ENCODE data around the gene VWA8. TPM values are rescaled to one million over a fixed set of nuclear protein-coding genes. Genes with fewer than 3 reads are reported as not detected.

Gene VWA8
- total RNA-seq, 4 donors from 2014 or later, result 27.1 to 39.7 (median 30.4) TPM

- no peak for TF ChIP-seq POLR2A (IDR thresholded peaks at IDR 0.05)
- TF ChIP-seq, protein P1, sequence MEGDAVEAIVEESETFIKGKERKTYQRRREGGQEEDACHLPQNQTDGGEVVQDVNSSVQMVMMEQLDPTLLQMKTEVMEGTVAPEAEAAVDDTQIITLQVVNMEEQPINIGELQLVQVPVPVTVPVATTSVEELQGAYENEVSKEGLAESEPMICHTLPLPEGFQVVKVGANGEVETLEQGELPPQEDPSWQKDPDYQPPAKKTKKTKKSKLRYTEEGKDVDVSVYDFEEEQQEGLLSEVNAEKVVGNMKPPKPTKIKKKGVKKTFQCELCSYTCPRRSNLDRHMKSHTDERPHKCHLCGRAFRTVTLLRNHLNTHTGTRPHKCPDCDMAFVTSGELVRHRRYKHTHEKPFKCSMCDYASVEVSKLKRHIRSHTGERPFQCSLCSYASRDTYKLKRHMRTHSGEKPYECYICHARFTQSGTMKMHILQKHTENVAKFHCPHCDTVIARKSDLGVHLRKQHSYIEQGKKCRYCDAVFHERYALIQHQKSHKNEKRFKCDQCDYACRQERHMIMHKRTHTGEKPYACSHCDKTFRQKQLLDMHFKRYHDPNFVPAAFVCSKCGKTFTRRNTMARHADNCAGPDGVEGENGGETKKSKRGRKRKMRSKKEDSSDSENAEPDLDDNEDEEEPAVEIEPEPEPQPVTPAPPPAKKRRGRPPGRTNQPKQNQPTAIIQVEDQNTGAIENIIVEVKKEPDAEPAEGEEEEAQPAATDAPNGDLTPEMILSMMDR (IDR thresholded peaks at IDR 0.05), result no peak
- 87 to 90% methylated on average over 6 of the region's 6 CpGs for WGBS, 2 donors
- Histone ChIP-seq H3K9me3 (no peaks in the 10 kb centered on the region), H3K36me3 (no peaks in the 10 kb centered on the region), H3K27me3 (no peaks in the 10 kb centered on the region), H3K27ac (no peak overlapping the region), H3K4me1 (peaks cover 6 to 8% of the 10 kb centered on the region in 2 donors), H3K4me3 (replicated peaks in 1 of 3) (no peak overlapping the region)
- intact Hi-C loops (cut with DNase I), result no loop called here
- DNase-seq, result no peak
These were observed 175.3 kb downstream of the VWA8 start for GRCh38 chr13:41785402-41786172.

DNA sequence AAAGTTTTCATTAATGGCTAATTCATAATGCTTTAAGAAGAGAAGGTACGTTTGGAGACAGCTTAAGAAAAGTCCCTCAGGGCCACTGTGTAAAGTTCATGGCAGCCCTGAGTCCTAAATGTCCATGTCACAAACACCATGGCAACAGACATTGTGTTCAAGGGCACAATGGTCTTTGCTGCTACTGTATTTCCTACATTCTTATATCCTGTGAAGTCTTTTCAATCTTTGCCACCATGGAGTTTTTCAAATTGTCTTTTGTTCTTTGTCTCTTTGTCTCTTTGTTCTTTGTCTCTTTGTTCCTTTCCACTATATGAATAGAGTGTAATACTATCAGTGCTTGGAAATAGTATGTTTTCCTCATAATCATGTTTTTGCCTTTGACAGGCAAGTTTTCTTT is 178.8 kb downstream of the VWA8 start:
- Histone ChIP-seq H3K36me3 (no peaks in the 10 kb centered on the region), H3K9me3 (no peaks in the 10 kb centered on the region), H3K4me1 (peaks cover 9% of the 10 kb centered on the region in 2 donors), H3K27me3 (no peaks in the 10 kb centered on the region), H3K4me3 (replicated peaks in 1 of 3) (no peak overlapping the region), H3K27ac (no peak overlapping the region)
- no peak for TF ChIP-seq POLR2A (IDR thresholded peaks at IDR 0.05)
- TF ChIP-seq, protein P1 (IDR thresholded peaks at IDR 0.05), result no peak
- whole genome bisulfite sequencing, 2 donors, result 87 to 100% methylated on average over 1 of the region's 1 CpG
- DNase-seq, result no peak
- intact Hi-C loops (cut with DNase I), result no loop called here

DNA sequence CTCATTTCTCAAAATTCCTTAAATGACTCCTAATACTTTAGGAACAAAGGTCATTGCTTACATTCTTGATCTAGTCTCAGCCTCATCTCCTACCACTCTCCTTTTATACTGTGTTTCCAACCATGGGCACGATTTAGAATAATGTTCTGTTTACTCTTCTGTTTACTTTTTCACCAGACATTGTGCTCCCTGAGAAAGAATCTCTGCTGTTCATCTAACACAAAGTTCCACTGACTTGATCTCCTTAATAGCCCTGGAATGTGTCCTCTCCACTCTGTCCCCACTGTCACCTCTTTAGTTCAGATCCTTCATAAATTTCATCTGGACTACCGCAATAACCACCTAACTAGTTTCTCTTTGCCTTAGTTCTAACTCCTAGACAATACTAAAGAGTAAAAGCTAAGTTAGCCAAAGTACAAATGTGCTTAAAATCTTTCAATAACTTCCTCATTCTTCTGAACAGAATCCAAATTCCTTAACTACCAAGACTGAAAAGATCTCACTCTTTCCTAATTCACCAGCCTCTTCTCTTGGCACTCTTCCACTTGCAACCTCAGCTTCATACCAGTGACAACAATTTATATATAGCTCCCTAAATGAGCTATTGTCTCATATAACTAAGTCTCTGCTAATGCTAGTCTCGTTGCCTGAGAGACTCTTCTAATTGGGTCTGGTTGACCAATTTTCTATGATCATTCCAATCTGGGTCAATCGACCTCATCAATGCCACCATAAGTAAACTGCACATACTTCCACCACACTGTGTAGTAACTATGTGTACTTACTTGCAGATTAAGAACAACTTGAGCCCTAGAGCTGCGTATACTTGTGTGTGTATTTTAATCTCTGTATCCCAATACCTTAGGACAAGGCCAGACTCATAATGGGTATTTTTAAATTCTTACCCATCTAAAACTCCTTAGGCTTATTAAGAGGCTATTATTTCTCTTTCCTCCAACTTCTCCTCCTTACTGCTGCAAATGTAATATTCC is 179.9 kb downstream of the VWA8 start:
- Histone ChIP-seq H3K4me1 (peaks cover 9% of the 10 kb centered on the region in 2 donors), H3K27ac (peak overlapping the region; percentile 17 to 45 (median 42)), H3K27me3 (no peaks in the 10 kb centered on the region), H3K4me3 (replicated peaks in 1 of 3) (no peak overlapping the region), H3K9me3 (no peaks in the 10 kb centered on the region), H3K36me3 (no peaks in the 10 kb centered on the region)
- peak in 1 of 2 donors; percentile 2 for DNase-seq
- TF ChIP-seq, protein P1 (IDR thresholded peaks at IDR 0.05), result no peak
- no peak for TF ChIP-seq POLR2A (IDR thresholded peaks at IDR 0.05)
- intact Hi-C loops (cut with DNase I), result no loop called here
- WGBS, 2 donors, result 65 to 77% methylated on average over 5 of the region's 5 CpGs

DNA sequence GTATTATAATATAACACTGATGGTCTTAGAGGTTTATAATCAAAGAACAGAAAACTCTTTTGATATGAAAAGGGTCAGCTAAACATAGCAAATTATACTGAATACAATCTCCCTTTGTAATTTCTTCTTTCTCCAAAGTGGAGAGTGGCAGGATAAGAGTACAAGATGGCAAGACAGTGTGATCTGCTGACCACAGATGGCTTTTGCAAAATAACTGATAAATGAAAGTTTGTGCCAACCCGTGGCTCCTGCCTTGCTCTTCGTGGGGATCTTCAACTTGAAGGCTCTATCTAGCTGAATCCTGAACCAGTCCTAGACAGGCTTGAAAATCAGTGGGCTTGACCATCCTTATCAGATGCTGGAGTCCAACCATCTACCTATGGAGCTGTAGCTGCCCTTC is 185.7 kb downstream of the VWA8 start:
- Histone ChIP-seq H3K4me3 (replicated peaks in 1 of 3) (no peak overlapping the region), H3K4me1 (no peaks in the 10 kb centered on the region), H3K27me3 (no peaks in the 10 kb centered on the region), H3K27ac (no peak overlapping the region), H3K9me3 (no peaks in the 10 kb centered on the region), H3K36me3 (no peaks in the 10 kb centered on the region)
- WGBS, 2 donors, result 88 to 95% methylated on average over 2 of the region's 2 CpGs
- no peak for DNase-seq
- intact Hi-C loops (cut with DNase I), result no loop called here
- TF ChIP-seq POLR2A (IDR thresholded peaks at IDR 0.05), result no peak
- TF ChIP-seq, protein P1 (IDR thresholded peaks at IDR 0.05), result no peak

Data from thyroid gland (tissue), 4 donors.